ENCODE results near the gene PDP2. TPM values are rescaled to one million over a fixed set of nuclear protein-coding genes. Genes with fewer than 3 reads are reported as not detected.
A peak's percentile ranks its signal among the peaks of the same experiment; 100 is the strongest.
"Not testable (repeated sequence)": the region's sequence is repeated elsewhere in the genome, so short reads cannot be mapped to it uniquely, and the experiment has no call there.

Gene PDP2
- total RNA-seq, 1 donor from 2014 or later, result 2.2 TPM

- intact Hi-C loops (cut with micrococcal nuclease), result no loop called here
- no peak for ATAC-seq
Measured at GRCh38 chr16:66850115-66850815, 30.1 kb upstream of the PDP2 start.

GRCh38 chr16:66851166-66851964 lies 28.9 kb upstream of the PDP2 start:
- intact Hi-C loops (cut with micrococcal nuclease), result no loop called here
- DNase-seq (no peak), ATAC-seq (no peak)

More at GRCh38 chr16:66850115-66850815, 30.1 kb upstream of the PDP2 start:
- DNase-seq, result no peak

- intact Hi-C loops (cut with micrococcal nuclease), result no loop called here
- no peak for DNase-seq
- no peak for ATAC-seq
Measured at GRCh38 chr16:66853261-66854139, 26.8 kb upstream of the PDP2 start.

- ATAC-seq, result no peak
Measured at GRCh38 chr16:66856184-66856730, 24.1 kb upstream of the PDP2 start.

DNA sequence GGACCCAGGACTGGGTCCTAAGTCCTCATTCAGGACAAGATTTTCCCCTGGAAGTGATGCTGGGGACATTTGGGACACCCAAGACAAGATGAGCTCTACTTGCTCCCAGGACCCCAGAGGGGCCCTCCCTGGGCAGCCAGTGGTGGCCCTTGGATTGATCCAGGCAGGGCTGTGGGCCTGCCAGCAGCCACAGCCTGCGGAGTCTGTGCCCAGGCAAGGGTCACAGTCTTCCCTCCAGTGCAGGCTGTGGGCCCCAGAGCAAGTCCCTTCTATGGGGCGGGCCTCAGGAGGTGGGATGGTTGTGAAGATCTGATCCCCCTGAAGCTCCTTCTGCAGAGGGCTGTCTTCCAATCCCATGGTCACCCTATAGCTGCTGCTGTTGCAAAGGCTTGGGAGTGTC lies 23.5 kb upstream of the PDP2 start:
- intact Hi-C loops (cut with micrococcal nuclease), result no loop called here
- DNase-seq (no peak), ATAC-seq (no peak)

More at GRCh38 chr16:66856184-66856730, 24.1 kb upstream of the PDP2 start:
- intact Hi-C loops (cut with micrococcal nuclease), result no loop called here
- no peak for DNase-seq

DNA sequence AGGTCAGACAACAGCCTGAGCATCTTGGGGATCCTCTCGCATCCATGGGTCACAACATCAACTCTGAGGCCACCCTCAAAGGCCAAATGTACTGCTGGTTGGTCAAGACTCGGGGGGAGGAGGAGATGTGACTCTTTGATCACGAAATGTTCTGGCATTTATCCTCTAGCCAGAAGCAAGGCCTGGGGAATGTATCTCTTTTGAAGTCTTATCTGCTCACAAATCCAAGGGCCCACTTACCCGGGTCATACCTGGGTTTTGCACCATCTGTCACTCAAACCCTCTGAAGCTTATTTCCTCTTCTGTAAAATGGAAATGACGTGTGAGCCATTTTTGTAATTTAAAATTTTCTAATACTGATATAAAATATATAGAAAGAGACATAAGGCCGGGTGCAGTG lies 22.9 kb upstream of the PDP2 start:
- intact Hi-C loops (cut with micrococcal nuclease), result no loop called here
- DNase-seq, result no peak

DNA sequence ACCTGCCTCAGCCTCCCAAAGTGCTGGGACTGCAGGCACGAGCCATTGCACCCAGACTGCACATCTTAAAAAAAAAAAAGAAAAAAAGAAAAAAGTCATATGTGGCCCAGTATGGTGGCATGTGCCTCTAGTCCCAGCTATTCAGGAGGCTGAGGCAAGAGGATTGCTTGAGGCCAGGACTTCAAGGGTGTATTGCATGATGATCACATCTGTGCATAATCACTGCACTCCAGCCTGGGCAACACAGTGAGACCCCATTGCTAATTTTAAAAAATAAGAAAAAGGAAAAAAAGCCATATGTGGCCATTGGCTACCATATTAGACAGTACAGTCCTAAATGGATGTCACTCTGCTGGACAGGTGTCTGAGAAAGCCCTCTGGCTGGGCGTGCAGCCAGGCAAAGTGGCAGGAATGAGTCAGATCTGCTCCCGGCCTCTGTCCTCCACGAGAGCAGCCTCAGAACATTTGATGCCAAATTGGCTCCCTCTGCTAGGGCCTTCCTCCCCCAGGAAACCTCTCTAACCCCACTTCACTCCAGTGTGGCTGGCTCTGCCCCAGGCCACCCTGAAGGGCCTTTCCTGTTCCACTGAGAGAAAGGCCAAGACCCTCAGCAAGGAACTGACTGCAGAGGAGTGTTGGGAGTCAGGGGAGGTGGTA lies 21.4 kb upstream of the PDP2 start:
- DNase-seq, result peak; percentile 85
- intact Hi-C loops (cut with micrococcal nuclease), result no loop called here
- peak; percentile 98 for ATAC-seq

More for the DNA sequence above, 22.9 kb upstream of the PDP2 start:
- ATAC-seq, result no peak

GRCh38 chr16:66859397-66860068 lies 20.8 kb upstream of the PDP2 start:
- intact Hi-C loops (cut with micrococcal nuclease), result no loop called here
- no peak for DNase-seq
- ATAC-seq, result peak; percentile 16

DNA sequence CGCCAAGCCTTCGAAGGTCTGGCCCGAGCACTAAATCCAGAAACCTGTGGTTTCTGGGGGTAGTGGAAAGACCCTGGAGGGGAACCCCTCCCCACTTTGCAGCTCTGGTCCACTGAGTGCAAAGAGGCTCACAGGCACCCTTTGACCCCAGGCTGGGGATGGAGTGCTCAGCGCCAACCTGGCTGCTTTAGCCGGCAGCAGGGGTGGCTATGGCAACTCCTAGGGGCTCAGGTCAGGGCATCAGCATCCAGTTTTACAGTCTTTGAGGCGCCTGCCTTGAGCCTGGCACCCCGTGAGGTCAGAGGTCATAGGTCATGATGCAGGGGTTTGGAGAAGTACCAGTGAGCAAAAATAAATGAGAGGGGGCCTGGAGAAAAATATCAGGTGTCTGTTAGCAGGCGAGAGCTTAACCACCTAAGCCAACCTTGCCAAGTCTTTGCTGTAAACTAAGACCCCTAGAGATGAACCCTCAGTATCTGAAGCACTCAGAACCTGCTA lies 18.2 kb upstream of the PDP2 start:
- ATAC-seq (no peak), DNase-seq (no peak)
- intact Hi-C loops (cut with micrococcal nuclease), result no loop called here

GRCh38 chr16:66863707-66864106 lies 16.6 kb upstream of the PDP2 start:
- no peak for ATAC-seq
- DNase-seq, result no peak
- intact Hi-C loops (cut with micrococcal nuclease), result no loop called here

DNA sequence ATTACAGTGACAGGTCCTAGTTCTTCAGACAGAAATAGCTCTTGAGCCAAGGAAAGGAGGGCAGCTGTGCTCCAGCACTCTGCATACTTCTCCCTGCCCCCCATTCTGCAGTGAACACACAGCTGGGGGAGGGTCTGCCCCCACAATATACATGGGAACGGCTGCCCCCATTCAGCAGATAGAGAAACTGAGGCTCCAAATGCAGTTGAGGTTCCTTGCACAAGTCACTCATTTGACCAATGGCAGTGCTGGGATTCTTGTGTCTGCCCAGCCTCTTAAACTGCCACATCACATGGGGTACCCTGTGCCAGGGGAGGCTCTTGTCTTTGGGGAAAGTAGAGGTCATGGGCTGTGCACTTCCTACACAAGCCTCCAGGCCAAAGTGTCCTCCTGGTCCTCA lies 10.9 kb upstream of the PDP2 start:
- DNase-seq (no peak), ATAC-seq (no peak)
- intact Hi-C loops (cut with micrococcal nuclease), result no loop called here

GRCh38 chr16:66871363-66871762 lies 9.0 kb upstream of the PDP2 start:
- DNase-seq, result not testable (repeated sequence)

GRCh38 chr16:66871840-66872239 lies 8.5 kb upstream of the PDP2 start:
- DNase-seq (no peak), ATAC-seq (no peak)
- intact Hi-C loops (cut with micrococcal nuclease), result no loop called here

More at GRCh38 chr16:66871363-66871762, 9.0 kb upstream of the PDP2 start:
- intact Hi-C loops (cut with micrococcal nuclease); ATAC-seq: not testable (repeated sequence)

DNA sequence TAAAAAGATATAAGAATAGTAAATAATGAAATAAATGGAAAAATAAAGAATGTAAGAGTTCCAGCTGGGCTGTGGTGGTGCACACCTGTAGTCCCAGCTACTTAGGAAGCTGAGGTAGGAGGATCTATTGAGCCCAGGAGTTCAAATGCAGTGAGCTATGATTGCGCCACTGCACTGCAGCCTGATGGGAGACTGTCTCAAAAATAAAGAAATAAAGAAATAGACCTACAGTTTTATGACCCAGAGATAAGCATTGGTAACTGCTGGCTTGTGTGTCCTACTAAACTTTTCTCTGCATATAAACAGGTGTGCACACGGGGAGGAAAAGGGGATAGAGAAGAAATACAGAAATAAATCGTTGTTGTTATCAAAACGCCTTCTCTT lies 7.8 kb upstream of the PDP2 start:
- no peak for ATAC-seq
- DNase-seq, result no peak
- intact Hi-C loops (cut with micrococcal nuclease), result no loop called here

DNA sequence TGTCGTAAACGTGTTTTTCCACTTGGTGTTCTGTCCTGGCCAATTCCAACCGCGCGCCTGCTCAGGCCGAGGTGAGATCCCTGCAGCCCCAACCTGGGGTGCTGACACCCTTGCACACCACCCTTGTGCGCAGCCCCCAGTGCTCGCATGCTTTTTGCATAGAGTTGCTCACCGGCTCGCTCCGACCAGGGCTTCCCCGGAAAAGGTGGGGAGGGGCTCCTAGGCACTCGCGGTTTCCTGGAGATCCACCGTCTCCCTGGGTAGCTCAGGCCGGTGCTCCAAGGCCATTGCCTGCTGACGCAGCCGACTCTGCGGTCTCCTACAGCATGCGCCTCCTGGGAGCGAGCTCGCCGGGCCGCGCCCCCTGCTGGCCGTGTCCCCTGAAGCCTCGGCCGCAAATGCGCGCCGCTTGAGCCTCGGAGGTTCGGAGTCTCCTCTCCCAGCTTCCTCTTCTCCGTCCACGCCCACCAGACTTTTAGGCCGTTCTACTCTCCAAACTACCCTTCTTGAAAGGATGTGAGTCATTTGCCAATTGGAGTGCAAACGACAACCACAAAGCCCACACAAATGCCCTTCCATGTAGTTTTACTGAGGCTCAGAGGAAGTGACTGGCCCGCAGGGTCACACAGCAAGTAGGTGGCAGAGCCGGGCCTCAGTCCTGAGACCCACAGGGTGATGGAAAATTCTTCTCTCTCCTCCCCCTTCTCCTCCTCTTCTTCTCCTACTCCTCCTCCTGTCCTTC lies 7.2 kb upstream of the PDP2 start:
- DNase-seq (peak; percentile 96), ATAC-seq (peak; percentile 96)
- intact Hi-C loops (cut with micrococcal nuclease), result no loop called here

GRCh38 chr16:66873685-66874055 lies 6.6 kb upstream of the PDP2 start:
- intact Hi-C loops (cut with micrococcal nuclease), result no loop called here
- no peak for ATAC-seq
- no peak for DNase-seq

DNA sequence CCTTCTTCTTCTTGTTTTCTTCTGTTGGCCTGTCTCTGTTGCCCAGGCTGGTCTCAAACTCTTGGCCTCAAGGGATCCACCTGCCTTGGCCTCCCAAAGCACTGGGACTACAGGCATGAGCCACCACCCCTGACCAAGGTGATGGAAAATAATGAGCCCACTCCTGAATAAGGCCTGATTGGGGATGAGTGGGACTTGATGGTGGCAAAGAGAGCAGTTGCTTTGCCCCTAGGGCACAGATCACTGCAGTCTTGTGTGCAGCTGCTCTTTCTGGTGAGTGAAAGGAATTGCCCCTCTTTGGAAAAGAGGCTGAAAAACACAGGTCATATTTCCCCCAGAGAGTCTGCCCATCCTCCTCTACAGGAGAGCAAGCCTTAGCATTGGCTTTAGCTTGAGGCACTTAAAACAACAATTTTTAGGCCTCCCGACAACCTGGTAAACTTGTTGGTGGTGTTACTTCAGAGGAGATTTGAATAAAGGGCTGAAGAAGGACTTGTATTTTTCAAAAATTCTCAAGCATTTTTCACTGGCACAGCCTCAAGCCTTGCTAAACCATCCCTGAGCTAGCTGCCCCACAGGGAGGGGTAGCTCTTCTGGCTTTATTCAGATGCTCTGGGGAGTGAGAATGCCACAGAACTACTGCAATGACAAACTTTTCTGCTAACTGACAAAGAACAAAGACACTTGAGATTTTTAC lies 6.1 kb upstream of the PDP2 start:
- ATAC-seq, result no peak
- no peak for DNase-seq
- intact Hi-C loops (cut with micrococcal nuclease), result no loop called here
